Ascending aorta (tissue), 2 donors: ENCODE data around the gene VPS9D1. TPM values are rescaled to one million over a fixed set of nuclear protein-coding genes. Genes with fewer than 3 reads are reported as not detected.
"Not testable (repeated sequence)": the region's sequence is repeated elsewhere in the genome, so short reads cannot be mapped to it uniquely, and the experiment has no call there.

Experiments used
- DNase-seq, 2 donors: peaks; one replicate each; pipeline ENCODE4 v3.0.0-alpha.2; 2019; ENCODE audit warnings: low spot score in 2 of 2
- H3K27ac ChIP-seq, 2 donors: fragments of 200-600 bp; sonication (generic); one replicate each; pipeline ENCODE4 v1.5.1; 2016 to 2017; ENCODE audit warnings: mild to moderate bottlenecking in 1 of 2
- H3K27me3 ChIP-seq: fragments of 200-600 bp; sonication (generic); one replicate; pipeline ENCODE4 v1.5.1; 2017
- H3K36me3 ChIP-seq, 2 donors: fragments of 200-600 bp; sonication (generic); one replicate each; pipeline ENCODE4 v1.5.1; 2016
- H3K4me1 ChIP-seq, 2 donors: fragments of 200-600 bp; sonication (generic); one replicate each; pipeline ENCODE4 v1.5.1; 2016 to 2017; ENCODE audit warnings: mild to moderate bottlenecking in 1 of 2
- H3K4me3 ChIP-seq, 2 donors: fragments of 200-600 bp; sonication (generic); one replicate each; pipeline ENCODE4 v1.5.1; 2016 to 2017; ENCODE audit warnings: mild to moderate bottlenecking in 1 of 2
- H3K9me3 ChIP-seq, 2 donors: fragments of 200-600 bp; sonication (generic); one replicate each; pipeline ENCODE4 v1.5.1; 2016
- CTCF ChIP-seq, 3 experiments: fragments of 200-600 bp in 2 of 3; fragments of 450-650 bp in 1 of 3; sonication (generic) in 2 of 3; IDR thresholded peaks; one replicate each; pipeline ENCODE4 v1.5.1; 2016 to 2019; ENCODE audit warnings: antibody characterized with exemption in 3 of 3, mild to moderate bottlenecking in 1 of 3, moderate library complexity in 1 of 3
- intact Hi-C: fragments of 100-400 bp; cut with DNase I; formaldehyde crosslinking; loops from one replicate; pipeline ENCODE4 v1.15.1; 2023
- total RNA-seq: library from RNA; depleted of rRNA; stranded (reverse); fragments of >200 nt; gene quantifications from one replicate; pipeline ENCODE4 v1.1.0, GENCODE V29; 2016

VPS9D1 gene
- total RNA-seq, 1 donor from 2014 or later: 17.2 TPM

GRCh38 chr16:89691986-89692569 lies 28.6 kb downstream of the VPS9D1 start:
- Histone ChIP-seq H3K36me3 (peaks cover 28 to 38% of the 10 kb centered on the region in 2 donors), H3K4me3 (no peak overlapping the region), H3K9me3 (no peaks in the 10 kb centered on the region), H3K27ac (no peak overlapping the region), H3K27me3 (no peaks in the 10 kb centered on the region), H3K4me1 (peaks cover 4 to 5% of the 10 kb centered on the region in 2 donors)
- no peak for DNase-seq
- intact Hi-C loops: no loop called here
- TF ChIP-seq CTCF (IDR thresholded peaks at IDR 0.05): no peak

GRCh38 chr16:89691231-89691985 lies 29.3 kb downstream of the VPS9D1 start:
- peaks cover 4 to 5% of the 10 kb centered on the region in 2 donors for H3K4me1 ChIP-seq
- no peak for DNase-seq
- H3K27ac ChIP-seq: no peak overlapping the region
- intact Hi-C loops: no loop called here
- no peaks in the 10 kb centered on the region for H3K9me3 ChIP-seq
- no peak for TF ChIP-seq CTCF (IDR thresholded peaks at IDR 0.05)
- H3K27me3 ChIP-seq: no peaks in the 10 kb centered on the region
- peaks cover 28 to 38% of the 10 kb centered on the region in 2 donors for H3K36me3 ChIP-seq
- H3K4me3 ChIP-seq: no peak overlapping the region

GRCh38 chr16:89690392-89690901 lies 30.3 kb downstream of the VPS9D1 start:
- DNase-seq: no peak
- Histone ChIP-seq H3K36me3 (peaks cover 25 to 38% of the 10 kb centered on the region in 2 donors), H3K9me3 (no peaks in the 10 kb centered on the region), H3K4me3 (no peak overlapping the region), H3K27me3 (no peaks in the 10 kb centered on the region), H3K4me1 (peaks cover 4 to 5% of the 10 kb centered on the region in 2 donors), H3K27ac (no peak overlapping the region)
- intact Hi-C loops: no loop called here
- no peak for TF ChIP-seq CTCF (IDR thresholded peaks at IDR 0.05)

GRCh38 chr16:89689621-89690020 lies 31.1 kb downstream of the VPS9D1 start:
- intact Hi-C loops: loop anchor here (10.0 kb wide), 1 partner anchor 445 kb away; no protein-coding TSS in a partner anchor
- peaks cover 22 to 38% of the 10 kb centered on the region in 2 donors for H3K36me3 ChIP-seq
- H3K27me3 ChIP-seq, DNase-seq, H3K27ac ChIP-seq, H3K9me3 ChIP-seq, H3K4me1 ChIP-seq, H3K4me3 ChIP-seq: not testable (repeated sequence)

- Histone ChIP-seq H3K27me3 (no peaks in the 10 kb centered on the region), H3K4me1 (peaks cover 4 to 5% of the 10 kb centered on the region in 2 donors), H3K9me3 (no peaks in the 10 kb centered on the region), H3K27ac (no peak overlapping the region), H3K36me3 (peaks cover 22 to 33% of the 10 kb centered on the region in 2 donors), H3K4me3 (no peak overlapping the region)
- TF ChIP-seq CTCF (IDR thresholded peaks at IDR 0.05): no peak
- no peak for DNase-seq
- intact Hi-C loops: loop anchor here (10.0 kb wide), 1 partner anchor 444 kb away; no protein-coding TSS in a partner anchor
These were observed 31.6 kb downstream of the VPS9D1 start for GRCh38 chr16:89689142-89689541.

GRCh38 chr16:89688395-89688794 lies 32.3 kb downstream of the VPS9D1 start:
- Histone ChIP-seq H3K4me1 (peaks cover 4 to 5% of the 10 kb centered on the region in 2 donors), H3K27ac (no peak overlapping the region), H3K9me3 (no peaks in the 10 kb centered on the region), H3K27me3 (no peaks in the 10 kb centered on the region), H3K4me3 (no peak overlapping the region), H3K36me3 (peaks cover 17 to 26% of the 10 kb centered on the region in 2 donors)
- no peak for DNase-seq
- intact Hi-C loops: loop anchor here (10.0 kb wide), 1 partner anchor 444 kb away; no protein-coding TSS in a partner anchor
- no peak for TF ChIP-seq CTCF (IDR thresholded peaks at IDR 0.05)
